NCI-H526 treated with DMSO at 0.1 percent for 48 hours (cell line): ENCODE results near the gene KIZ.

Experiments used
- DNase-seq: peaks from one replicate; lab custom pipeline; 2025; lab: John Stamatoyannopoulos, UW

Gene KIZ, protein sequence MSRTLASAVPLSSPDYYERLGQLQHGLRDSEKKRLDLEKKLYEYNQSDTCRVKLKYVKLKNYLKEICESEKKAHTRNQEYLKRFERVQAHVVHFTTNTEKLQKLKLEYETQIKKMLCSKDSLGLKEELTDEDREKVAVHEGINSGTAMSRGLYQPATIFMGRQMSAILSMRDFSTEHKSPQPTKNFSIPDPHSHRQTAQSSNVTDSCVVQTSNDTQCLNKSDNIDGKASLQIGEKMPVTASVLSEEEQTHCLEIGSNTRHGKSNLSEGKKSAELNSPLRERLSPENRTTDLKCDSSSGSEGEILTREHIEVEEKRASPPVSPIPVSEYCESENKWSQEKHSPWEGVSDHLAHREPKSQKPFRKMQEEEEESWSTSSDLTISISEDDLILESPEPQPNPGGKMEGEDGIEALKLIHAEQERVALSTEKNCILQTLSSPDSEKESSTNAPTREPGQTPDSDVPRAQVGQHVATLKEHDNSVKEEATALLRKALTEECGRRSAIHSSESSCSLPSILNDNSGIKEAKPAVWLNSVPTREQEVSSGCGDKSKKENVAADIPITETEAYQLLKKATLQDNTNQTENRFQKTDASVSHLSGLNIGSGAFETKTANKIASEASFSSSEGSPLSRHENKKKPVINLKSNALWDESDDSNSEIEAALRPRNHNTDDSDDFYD

DNA sequence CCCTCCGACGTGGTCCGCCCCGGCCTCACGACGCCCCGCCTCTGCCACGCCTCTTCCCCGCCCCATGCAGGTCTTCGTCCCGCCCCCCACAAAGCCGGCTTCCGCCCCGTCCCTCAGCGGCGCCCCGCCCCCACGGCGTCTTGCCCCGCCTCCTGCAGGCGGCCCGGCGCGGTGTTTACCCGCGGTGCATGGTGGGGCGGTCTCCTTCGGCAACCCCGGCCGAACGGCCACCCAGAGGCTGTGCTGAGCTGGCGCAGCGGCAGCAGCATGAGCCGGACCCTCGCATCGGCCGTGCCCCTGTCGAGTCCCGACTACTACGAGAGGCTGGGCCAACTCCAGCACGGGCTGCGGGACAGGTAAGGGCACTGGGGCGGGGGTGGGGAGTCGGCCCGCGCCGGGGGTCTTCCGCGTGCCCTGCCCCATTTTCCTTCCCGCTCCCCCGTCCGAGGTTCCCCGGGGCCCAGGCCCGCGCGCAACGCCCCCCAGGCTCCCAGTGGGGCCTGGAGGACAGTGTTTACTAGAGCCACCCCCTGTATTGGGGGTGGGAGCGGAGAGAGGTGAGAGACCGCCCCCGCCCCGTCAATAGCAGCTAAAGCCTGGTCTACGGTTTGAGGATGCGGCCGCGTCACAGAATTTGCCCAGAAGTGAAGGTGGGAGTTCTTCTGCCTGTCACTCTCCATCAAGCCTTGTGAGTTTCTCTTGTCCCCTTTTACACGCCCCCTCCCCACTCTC lies at the start of gene KIZ:
KIZ (plus strand) TSS at position 234 of the 732 bp plus-strand sequence; CDS start at position 268, 34 bp downstream.
- peak; percentile 91 for DNase-seq

DNA sequence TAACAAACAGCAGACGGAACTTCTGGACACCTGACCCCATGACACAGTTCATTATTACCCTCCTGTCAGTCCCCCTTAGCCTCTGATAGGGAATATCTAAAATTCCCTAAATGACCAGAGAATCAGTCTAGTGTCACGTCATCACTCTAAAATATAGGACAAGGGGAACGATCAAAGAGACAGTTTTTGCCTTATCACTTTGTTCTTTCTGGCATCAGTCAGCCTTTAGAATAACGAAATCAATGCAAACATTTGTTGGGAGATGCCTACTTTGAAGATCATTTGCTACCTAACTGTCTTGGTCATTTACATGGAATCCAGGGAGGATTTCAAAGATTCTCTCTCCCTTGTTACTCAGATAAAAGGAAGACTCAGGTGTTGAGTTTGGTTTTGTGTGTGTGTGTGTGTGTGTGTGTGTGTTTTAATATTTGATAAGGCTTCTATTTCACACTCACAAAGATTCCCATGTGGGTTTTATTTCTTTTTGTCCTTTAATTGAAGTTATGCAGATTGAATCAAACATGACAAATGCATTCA lies 48.0 kb upstream of the KIZ start:
- DNase-seq: no peak

- DNase-seq: no peak
Observed at GRCh38 chr20:21082584-21082983, 43.3 kb upstream of the KIZ start.

GRCh38 chr20:21083825-21084325 lies 42.0 kb upstream of the KIZ start:
- DNase-seq: no peak

- DNase-seq: no peak
Observed at GRCh38 chr20:21087862-21088540, 37.9 kb upstream of the KIZ start.

DNA sequence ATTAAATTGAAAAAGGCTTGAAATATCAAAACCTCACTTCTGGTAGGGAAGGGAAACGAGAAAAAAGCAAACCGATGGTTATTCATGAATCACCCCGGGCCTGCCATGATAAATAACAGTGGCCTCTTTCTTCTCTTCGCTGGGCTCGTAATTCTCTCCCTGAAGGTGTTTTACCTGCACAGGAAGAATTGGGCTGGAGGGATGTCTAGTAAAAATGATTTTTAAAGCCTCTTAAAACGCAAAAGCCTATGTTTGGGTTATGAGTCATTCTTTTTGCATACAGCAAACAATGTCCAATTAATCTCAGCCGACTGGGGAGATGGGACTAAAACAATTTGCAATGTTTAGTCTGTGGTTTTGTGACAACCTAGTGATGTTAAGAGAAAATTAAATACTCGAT lies 36.5 kb upstream of the KIZ start:
- peak; percentile 54 for DNase-seq

GRCh38 chr20:21090111-21090618 lies 35.7 kb upstream of the KIZ start:
- DNase-seq: no peak

GRCh38 chr20:21090721-21091120 lies 35.2 kb upstream of the KIZ start:
- peak; percentile 72 for DNase-seq

DNA sequence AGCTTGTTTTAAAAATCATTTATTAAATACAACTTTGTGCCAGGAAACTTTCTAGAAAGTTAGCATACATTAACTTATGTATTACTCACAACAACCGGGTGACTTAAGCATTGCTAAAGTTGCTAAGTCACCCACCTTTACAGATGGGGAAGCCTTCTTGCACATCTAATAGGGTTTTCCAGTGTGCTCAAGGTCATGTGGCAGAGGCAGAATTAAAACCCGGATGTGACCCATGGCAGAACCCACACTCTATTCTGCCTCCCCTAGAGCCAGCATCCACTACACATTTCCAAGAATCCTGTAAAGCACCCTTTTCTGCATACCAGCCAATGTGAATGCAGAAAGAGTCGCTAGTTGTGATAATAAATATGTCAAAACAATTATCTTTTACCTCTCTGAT lies 33.1 kb upstream of the KIZ start:
- DNase-seq: no peak

DNA sequence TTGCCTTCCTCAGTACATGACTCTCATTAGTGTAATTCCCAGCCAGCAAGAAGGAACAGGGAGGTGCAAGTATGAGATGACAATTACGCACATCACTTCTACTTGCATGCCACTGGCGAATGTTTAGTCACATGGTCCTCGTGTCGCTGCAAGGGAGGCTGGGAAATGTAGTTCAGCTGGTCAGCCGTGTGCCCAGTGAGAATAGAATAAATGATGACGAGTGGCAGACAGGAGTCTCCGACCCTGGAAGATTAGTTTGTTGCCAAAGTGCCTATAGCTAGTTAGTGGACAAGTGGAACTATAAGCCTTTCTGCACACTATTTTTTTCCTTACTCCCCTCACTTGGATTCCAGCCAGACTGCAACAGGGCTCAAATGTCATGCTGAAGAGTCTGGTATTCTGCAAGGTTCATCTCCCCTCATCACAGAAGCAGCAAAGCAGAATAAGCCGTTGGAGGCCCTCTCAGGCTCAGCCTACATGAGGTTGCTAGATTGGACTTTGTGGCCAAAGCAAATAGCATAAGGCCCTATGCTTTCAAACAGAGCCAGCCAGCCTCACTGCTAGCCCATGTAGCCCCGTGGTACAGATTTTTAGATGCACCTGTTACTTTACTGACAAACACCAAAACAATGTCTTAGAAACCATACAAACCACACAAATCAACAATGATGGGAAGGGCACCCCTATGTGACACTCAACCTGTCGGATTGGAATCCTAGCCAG lies 29.4 kb upstream of the KIZ start:
- no peak for DNase-seq

GRCh38 chr20:21099751-21100577 lies 25.9 kb upstream of the KIZ start:
- peak; percentile 82 for DNase-seq

DNA sequence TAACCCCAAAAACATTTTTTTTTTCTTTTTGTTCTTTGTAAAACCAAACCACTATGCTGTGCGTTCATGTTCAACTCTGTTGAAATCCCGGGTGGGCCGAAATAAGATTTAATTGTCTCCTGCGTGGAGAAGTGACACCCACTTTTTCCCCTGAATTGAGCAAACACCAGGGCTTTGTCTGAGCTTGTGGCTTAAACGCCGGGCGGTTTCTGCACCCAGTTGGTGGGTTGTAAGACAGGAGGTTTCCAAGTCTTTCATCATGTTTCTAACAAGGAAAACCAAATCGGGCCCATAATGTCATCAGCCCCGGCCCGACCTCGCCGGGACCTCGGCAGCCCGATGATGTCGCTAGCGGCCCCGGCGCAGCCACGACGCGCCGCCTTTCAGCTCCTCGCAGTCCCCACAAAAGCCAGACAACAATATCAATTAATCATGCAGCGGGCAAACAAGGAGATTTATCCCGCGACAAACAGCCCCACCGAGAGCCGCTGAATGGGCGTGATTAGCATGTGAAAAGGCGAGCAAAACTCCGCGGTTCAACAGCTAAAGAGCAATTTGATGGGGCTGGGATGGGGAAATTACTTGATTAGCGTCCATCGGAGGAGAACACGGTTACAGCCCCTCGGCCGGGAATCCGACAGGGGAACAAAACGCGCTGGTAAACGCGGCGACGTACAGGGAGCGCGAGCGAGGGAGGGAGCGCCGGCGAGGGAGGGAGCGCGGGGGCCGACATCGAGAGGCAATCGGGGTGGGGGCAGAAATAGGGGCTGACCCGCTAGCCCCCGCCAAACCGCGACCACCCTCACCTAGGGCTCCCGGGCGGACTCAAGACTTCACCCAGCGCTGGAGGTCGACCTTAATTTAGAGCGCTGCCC lies 25.1 kb upstream of the KIZ start:
- DNase-seq: peak; percentile 54

DNA sequence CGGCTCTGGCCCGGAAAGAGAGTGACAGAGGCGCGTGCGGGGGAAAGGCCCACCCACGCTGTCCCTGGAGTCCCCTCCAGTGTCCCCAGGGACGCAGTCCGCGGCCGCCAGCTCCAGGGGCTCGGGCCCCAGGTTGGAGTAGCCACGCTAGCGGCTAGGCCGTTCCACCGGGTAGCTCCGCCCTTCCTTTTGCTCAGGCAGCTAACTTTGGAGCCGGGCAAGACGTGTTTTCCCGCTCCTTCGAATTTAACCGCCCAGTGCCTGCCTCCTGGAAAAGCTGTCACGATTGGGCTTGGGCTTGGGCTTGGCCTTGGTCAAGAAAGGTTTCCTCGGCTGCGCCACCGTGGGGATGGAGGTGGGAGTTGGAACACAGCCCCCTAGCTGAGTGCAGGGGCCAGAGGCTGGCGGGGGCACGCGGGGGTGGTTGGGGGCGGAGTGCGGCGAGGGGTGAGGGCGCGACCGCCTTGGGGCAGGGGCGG lies 24.4 kb upstream of the KIZ start:
- DNase-seq: peak; percentile 39

DNA sequence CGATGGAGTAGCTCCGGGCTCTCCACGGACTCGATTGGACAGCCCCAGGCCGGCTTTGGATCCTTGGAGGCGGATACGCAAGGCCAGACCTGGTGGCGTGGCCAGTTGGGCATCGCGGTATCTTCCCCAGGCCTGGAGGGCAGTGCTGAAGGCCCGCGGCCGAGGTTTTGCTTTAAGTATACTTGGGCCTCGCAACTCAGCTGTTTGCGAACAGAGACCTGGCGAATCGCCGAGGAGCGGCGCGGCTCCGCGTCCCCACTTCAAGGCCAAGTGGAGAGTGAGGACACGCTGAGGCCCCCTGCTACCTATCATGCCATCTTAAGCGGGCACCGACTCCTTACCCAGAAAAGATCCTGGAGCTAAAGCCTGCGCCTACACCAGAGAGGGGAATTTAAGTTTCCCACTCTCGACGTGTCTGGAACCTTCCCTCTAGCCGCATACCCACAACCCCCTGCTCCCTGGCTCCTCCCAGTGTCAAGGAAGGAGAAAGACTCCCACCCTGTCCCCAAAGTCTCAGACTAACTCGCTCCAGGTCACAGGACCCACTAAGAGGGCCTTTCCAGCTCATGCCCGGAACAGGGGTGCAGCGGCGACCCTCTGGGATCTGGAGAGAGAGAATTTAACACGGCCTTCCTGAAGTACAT lies 23.8 kb upstream of the KIZ start:
- no peak for DNase-seq

DNA sequence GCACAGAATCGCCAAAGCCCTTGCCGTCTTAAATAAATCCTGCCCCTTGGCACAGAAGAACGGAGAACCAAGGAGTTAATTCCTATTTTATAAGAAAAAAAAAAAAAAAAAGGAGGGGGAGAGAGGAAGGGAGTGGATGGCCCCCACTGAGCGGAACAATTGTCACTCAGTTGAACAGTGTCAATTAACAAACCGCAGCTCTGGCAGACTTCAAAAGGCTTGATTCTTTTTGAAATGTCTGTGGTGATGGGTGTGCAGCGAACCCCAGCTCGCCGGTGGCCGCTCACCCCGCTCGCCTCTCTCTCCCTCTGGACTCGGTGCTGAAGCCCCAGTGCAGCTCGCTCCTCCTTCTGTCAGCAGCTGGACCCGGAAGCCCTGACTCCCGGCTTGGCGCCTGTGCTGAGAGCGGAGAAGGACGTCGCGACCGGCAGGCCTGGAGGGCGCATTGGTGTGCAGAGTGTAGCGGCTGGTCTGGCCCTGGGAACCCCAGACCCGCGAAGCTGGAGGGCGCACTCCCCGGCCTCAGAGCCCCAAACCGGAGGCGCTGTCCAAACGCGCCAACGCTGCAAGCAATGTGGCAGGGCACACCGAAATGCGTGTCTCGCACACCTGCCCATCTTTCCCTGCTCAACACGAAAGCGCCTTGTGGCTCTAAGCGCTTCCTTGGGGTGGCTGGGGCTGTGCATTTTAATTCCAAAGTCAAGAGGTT lies 23.1 kb upstream of the KIZ start:
- no peak for DNase-seq

- DNase-seq: no peak
Observed at GRCh38 chr20:21103582-21104465, 22.1 kb upstream of the KIZ start.

GRCh38 chr20:21104466-21104761 lies 21.5 kb upstream of the KIZ start:
- no peak for DNase-seq
